Measurements from ENCODE around the gene OR8D1.
"Not testable (repeated sequence)": the region's sequence is repeated elsewhere in the genome, so short reads cannot be mapped to it uniquely, and the experiment has no call there.

OR8D1 gene

DNA sequence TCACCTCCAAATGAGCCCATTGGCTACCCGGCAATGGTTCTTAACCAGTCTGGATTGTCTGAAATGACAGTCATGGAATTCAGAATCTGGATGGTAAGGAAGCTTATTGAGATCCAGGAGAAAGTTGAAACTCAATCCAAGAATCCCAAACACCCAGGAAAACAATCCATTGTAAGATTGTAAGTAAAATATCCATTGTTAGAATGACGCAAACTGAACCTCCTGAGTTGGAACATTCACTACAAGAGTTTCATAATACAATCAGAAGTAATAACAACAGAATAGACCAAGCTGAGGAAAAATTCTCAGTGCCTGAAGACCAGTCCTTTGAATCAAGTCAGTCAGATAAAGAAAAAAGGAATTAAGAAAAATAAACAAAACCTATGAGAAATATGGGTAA lies 35.5 kb downstream of the OR8D1 start:
- DNase-seq: no peak

DNA sequence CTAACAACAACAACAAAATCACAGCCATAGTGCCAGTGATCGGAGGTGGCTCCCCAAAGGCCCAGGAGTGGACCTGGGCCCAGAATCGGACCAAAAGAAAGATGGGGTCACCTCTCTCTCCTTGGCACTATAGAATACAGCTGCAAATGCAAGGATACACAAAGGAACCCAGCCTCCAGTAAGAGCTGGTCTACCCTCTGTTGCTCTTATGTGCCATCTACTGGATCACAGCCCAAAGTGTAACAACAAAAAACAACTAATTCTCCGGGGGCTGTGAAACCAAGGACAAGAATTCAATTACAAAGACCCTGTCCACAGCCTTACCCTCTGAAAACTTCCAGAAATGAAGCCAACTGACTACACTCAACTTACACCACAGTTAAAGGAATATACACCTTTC lies 35.9 kb downstream of the OR8D1 start:
- peak; percentile 49 for DNase-seq

DNA sequence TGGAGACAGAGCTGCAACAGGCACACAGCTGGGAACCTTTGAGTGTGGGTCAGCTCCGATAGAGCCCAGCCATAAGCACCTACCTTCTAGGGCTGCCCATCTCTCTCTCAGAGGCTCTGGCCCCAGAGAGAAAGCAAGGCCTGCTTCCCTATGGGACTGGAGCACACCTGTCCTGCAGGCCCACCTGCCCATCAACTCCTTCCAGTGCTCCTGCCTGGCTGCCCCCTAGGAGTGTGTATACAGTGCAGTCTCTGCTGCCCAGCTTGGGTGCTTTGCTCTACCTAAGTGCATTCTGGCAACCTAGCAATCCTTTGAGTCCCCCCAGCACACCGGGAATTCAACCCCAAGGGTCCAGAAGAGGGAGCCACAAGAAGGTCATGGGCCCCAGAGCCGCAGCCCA lies 36.5 kb downstream of the OR8D1 start:
- DNase-seq: no peak

DNA sequence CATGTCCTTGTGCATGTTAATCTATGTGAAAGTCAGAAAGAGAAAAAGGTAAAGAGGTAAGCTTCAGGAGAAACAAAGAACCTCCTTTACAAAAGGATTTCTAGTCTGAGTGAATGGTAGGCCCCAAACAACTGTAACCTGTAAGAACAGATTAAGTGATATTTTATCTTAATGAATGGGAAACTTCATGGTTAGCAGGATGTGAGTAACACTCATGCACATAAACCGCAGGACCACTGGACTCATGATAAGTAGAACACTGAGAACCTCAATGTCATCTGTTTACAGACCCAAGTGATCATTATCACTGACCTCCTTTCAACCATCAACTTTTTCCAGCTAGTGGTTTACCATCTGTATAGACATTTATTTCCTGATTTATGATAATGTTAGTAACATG lies 37.7 kb downstream of the OR8D1 start:
- no peak for DNase-seq

DNA sequence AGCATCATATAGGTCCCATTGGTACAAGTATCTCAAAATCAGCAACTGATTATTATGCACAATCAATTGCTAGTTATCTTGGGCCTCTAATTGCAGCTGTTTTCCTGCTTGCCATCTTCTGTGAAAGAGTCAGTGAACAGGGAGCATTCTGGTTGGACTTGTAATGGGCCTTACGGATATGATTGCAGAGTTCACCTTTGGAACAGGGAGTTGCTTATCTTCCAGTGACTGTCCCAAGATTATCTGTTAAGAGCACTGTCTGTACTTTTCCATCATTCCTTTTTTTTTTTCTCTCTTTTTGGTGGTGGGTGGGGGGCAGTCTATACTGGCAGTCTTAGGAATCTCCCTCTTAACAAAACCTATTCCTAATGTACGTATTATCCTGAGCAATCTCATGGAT lies 39.7 kb downstream of the OR8D1 start:
- no peak for DNase-seq

DNA sequence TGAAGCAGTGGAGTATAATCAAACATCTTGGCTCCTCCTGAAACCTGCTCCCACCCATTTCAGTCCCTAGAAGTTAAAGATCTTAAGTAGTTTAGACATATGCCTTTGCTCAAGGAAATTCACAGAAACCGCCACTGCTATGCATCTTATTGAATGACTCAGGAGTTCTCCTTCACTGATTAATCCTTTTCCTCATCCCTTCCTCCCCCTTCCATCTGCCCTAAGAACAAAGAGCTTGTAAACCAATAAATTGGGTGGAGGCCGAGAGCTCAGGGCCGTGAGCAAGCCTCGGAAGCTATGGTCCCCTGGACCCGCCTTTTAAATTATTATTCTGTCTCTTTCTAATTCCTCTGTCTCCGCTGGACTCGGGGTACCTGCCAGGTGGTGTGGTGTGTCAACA lies 42.9 kb downstream of the OR8D1 start:
- DNase-seq: not testable (repeated sequence)

DNA sequence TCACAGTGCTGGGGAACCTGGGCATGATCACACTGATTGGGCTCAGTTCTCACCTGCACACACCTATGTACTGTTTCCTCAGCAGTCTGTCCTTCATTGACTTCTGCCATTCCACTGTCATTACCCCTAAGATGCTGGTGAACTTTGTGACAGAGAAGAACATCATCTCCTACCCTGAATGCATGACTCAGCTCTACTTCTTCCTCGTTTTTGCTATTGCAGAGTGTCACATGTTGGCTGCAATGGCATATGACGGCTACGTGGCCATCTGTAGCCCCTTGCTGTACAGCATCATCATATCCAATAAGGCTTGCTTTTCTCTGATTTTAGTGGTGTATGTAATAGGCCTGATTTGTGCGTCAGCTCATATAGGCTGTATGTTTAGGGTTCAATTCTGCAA lies 48.7 kb downstream of the OR8D1 start:
- not testable (repeated sequence) for DNase-seq

DNA sequence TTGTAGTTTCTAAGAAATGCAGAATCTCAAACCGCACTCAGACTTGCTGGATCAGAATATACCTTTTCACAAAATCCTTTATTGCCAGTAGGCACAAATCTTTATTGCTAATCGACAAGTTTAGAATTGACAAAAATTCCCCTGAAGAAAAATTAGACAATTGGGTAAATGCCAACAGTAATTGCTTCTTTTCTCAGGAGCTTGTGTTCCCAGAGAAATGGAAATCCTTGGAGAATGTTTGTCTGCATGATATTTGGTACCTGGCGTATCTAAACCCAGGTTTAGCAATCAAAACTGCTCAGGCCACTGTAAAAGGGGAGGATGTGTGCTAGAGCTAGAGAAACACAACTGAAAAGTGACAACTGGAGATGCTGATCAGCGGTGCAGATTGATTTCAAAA lies 57.7 kb downstream of the OR8D1 start, which contains the start of gene OR8G5:
Gene OR8G5 (plus strand): TSS at position 301 of the 400 bp plus-strand sequence. CDS start 8,556 bp downstream, outside the sequence.
- DNase-seq: no peak

Measured in islet precursor cell (in vitro differentiated cells).